Caco-2 (cell line): ENCODE measurements around the gene LDAH. TPM values are rescaled to one million over a fixed set of nuclear protein-coding genes. Genes with fewer than 3 reads are reported as not detected.
"Not testable (repeated sequence)": the region's sequence is repeated elsewhere in the genome, so short reads cannot be mapped to it uniquely, and the experiment has no call there.

ENCODE experiments used
- BruUV-seq: library from RNA; stranded (reverse); fragments of 400-500 nt; replicated peaks from 2 replicates; lab custom pipeline; 2021; lab: Mats Ljungman, UMichigan
- CTCF ChIA-PET: fragments of 300-600 bp; sonication (Branson Sonifier 250); formaldehyde crosslinking; loops from one replicate; lab custom pipeline; 2022; ENCODE audit warnings: antibody characterized with exemption; lab: Charles Lee
- POLR2A ChIA-PET: fragments of 300-600 bp; sonication (Branson Sonifier 250); formaldehyde crosslinking; loops from one replicate; lab custom pipeline; 2022; ENCODE audit warnings: antibody characterized with exemption; lab: Charles Lee
- DNase-seq, 2 experiments: peaks; one replicate each; pipeline versions ENCODE4 v3.0.0 to v3.0.0-alpha.2; 2020 to 2022
- H3K27me3 ChIP-seq: replicated peaks from 2 replicates; pipeline ENCODE4 v1.6.0; 2011; ENCODE audit warnings: low read length; ENCODE audit not compliant: control insufficient read depth, insufficient read depth
- H3K36me3 ChIP-seq: 2 replicates; pipeline ENCODE4 v1.5.1; 2011; ENCODE audit warnings: low read length; ENCODE audit not compliant: control insufficient read depth, insufficient read depth
- H3K4me1 ChIP-seq: fragments of 250-450 bp; sonication (Bioruptor Pico); 2 replicates; pipeline ENCODE4 v1.5.1; 2020; ENCODE audit warnings: mild to moderate bottlenecking
- H3K4me3 ChIP-seq: 2 replicates; pipeline ENCODE4 v1.5.1; 2011; ENCODE audit warnings: low read depth, mild to moderate bottlenecking, control low read depth, low read length
- H3K9me3 ChIP-seq: fragments of 250-450 bp; sonication (Bioruptor Pico); 2 replicates; pipeline ENCODE4 v1.5.1; 2020; ENCODE audit warnings: mild to moderate bottlenecking, moderate library complexity
- H3K27ac Mint-ChIP-seq: one replicate; pipeline ENCODE4 v1.8.0; 2022; ENCODE audit warnings: mixed read lengths; ENCODE audit not compliant: unreplicated experiment
- H3K27me3 Mint-ChIP-seq: one replicate; pipeline ENCODE4 v1.8.0; 2022; ENCODE audit warnings: mixed read lengths; ENCODE audit not compliant: insufficient read depth, unreplicated experiment
- H3K36me3 Mint-ChIP-seq: one replicate; pipeline ENCODE4 v1.8.0; 2022; ENCODE audit warnings: mild to moderate bottlenecking, mixed read lengths; ENCODE audit not compliant: insufficient read depth, unreplicated experiment
- H3K4me1 Mint-ChIP-seq: one replicate; pipeline ENCODE4 v1.8.0; 2022; ENCODE audit warnings: low read depth, mixed read lengths; ENCODE audit not compliant: unreplicated experiment
- H3K4me3 Mint-ChIP-seq: one replicate; pipeline ENCODE4 v1.8.0; 2022; ENCODE audit warnings: mild to moderate bottlenecking, moderate library complexity, mixed read lengths; ENCODE audit not compliant: unreplicated experiment
- H3K9me3 Mint-ChIP-seq: one replicate; pipeline ENCODE4 v1.8.0; 2022; ENCODE audit warnings: mixed read lengths; ENCODE audit not compliant: unreplicated experiment
- CTCF ChIP-seq, 2 experiments: fragments of 200-600 bp in 1 of 2; IDR thresholded peaks; 1 replicate in 1 of 2; 2 replicates in 1 of 2; pipeline versions ENCODE4 v1.5.1 to v1.8.0; 2011 to 2022; ENCODE audit warnings: antibody characterized with exemption in 1 of 2, control low read depth in 1 of 2, inconsistent platforms in 1 of 2, low read depth in 1 of 2, low read length in 1 of 2, mild to moderate bottlenecking in 1 of 2, moderate library complexity in 1 of 2; ENCODE audit not compliant: insufficient read depth in 1 of 2, severe bottlenecking in 1 of 2, unreplicated experiment in 1 of 2
- intact Hi-C: fragments of 100-400 bp; cut with micrococcal nuclease; formaldehyde crosslinking; loops from one replicate; pipeline ENCODE4 v1.10.0; 2022; ENCODE audit not compliant: unreplicated experiment
- total RNA-seq: library from RNA; stranded (reverse); gene quantifications from 2 replicates; pipeline ENCODE4 v1.2.3, GENCODE V29; 2022

LDAH gene
- total RNA-seq, 1 experiment from 2014 or later = 40.5 TPM

GRCh38 chr2:20796374-20796791, 26.5 kb downstream of the LDAH start:
- peaks cover 20% of the 10 kb centered on the region for H3K9me3 Mint-ChIP-seq
- BruUV-seq = no TSS peak
- ChIA-PET POLR2A (no interaction called here), CTCF (interaction anchor here (1.2 kb wide), 1 partner anchor 15 kb away, joined by 4 read pairs; no protein-coding TSS in a partner anchor)
- H3K4me1 ChIP-seq = no peaks in the 10 kb centered on the region; the same call in 1 of the 2 replicates
- no peaks in the 10 kb centered on the region for H3K9me3 ChIP-seq
- no peaks in the 10 kb centered on the region for H3K27me3 Mint-ChIP-seq
- peak in 1 of 2 experiments; percentile 46 for DNase-seq
- intact Hi-C loops = no loop called here
- no peak overlapping the region for H3K27ac Mint-ChIP-seq
- no peaks in the 10 kb centered on the region for H3K27me3 ChIP-seq
- no peak for TF ChIP-seq CTCF (IDR thresholded peaks at IDR 0.05; ENCODE audit: insufficient read depth in 1 of 2, low read depth in 1 of 2, low read length in 1 of 2, severe bottlenecking in 1 of 2, unreplicated experiment in 1 of 2)
- peaks cover 1% of the 10 kb centered on the region; the same call in 1 of the 2 replicates for H3K36me3 ChIP-seq
- H3K36me3 Mint-ChIP-seq = peaks cover 27% of the 10 kb centered on the region
- no peak overlapping the region for H3K4me3 ChIP-seq
- H3K4me1 Mint-ChIP-seq = peaks cover 15% of the 10 kb centered on the region
- no peak overlapping the region for H3K4me3 Mint-ChIP-seq

- H3K9me3 ChIP-seq, H3K27me3 Mint-ChIP-seq, H3K4me3 Mint-ChIP-seq, intact Hi-C loops, H3K4me1 ChIP-seq, H3K27ac Mint-ChIP-seq, DNase-seq, H3K36me3 ChIP-seq, CTCF ChIA-PET, H3K27me3 ChIP-seq, BruUV-seq, H3K4me3 ChIP-seq, POLR2A ChIA-PET: not testable (repeated sequence)
- Mint-ChIP-seq H3K36me3 (peaks cover 45% of the 10 kb centered on the region), H3K9me3 (peaks cover 20% of the 10 kb centered on the region), H3K4me1 (peaks cover 15% of the 10 kb centered on the region)
These were observed 29.0 kb downstream of the LDAH start for GRCh38 chr2:20793944-20794343.

- H3K27me3 ChIP-seq = no peaks in the 10 kb centered on the region
- CTCF ChIA-PET = interaction anchor here (0.6 to 2.2 kb wide), 9 partner anchors 11 to 671 kb away, joined by 3 to 22 read pairs (median 4); partner anchors contain the start of gene LDAH
- POLR2A ChIA-PET = no interaction called here
- BruUV-seq = no TSS peak
- Mint-ChIP-seq H3K4me1 (peaks cover 15% of the 10 kb centered on the region), H3K9me3 (no peaks in the 10 kb centered on the region), H3K27ac (no peak overlapping the region), H3K4me3 (no peak overlapping the region), H3K36me3 (peaks cover 11% of the 10 kb centered on the region), H3K27me3 (no peaks in the 10 kb centered on the region)
- H3K4me1 ChIP-seq = peaks cover 7% of the 10 kb centered on the region; the same call in 1 of the 2 replicates
- intact Hi-C loops = loop anchor here (1.0 to 5.0 kb wide), 5 partner anchors 42 to 336 kb away; partner anchors contain the start of gene LDAH
- no peak overlapping the region for H3K4me3 ChIP-seq
- H3K36me3 ChIP-seq = no peaks in the 10 kb centered on the region; the same call in 1 of the 2 replicates
- peak; percentile 57 to 75 for TF ChIP-seq CTCF (IDR thresholded peaks at IDR 0.05; ENCODE audit: insufficient read depth in 1 of 2, low read depth in 1 of 2, low read length in 1 of 2, severe bottlenecking in 1 of 2, unreplicated experiment in 1 of 2)
- H3K9me3 ChIP-seq = 0 out of 2 replicates have a peak, but pooled peaks cover 3% of the 10 kb centered on the region
- peak in 1 of 2 experiments; percentile 43 for DNase-seq
These were observed 41.1 kb downstream of the LDAH start for GRCh38 chr2:20781656-20782265.
